Suprapubic skin (tissue), 4 donors: ENCODE data around the gene PIANP. TPM values are rescaled to one million over a fixed set of nuclear protein-coding genes. Genes with fewer than 3 reads are reported as not detected.

Source experiments
- DNase-seq, 2 donors: peaks; one replicate each; pipeline ENCODE4 v3.0.0-alpha.2; 2019; ENCODE audit warnings: low spot score in 2 of 2
- H3K27ac ChIP-seq: fragments of 200-600 bp; sonication (generic); one replicate; pipeline ENCODE4 v1.5.1; 2019
- H3K27me3 ChIP-seq: fragments of 200-600 bp; sonication (generic); one replicate; pipeline ENCODE4 v1.5.1; 2019
- H3K36me3 ChIP-seq: fragments of 200-600 bp; sonication (generic); one replicate; pipeline ENCODE4 v1.5.1; 2019
- H3K4me1 ChIP-seq: fragments of 200-600 bp; sonication (generic); one replicate; pipeline ENCODE4 v1.5.1; 2019
- H3K4me3 ChIP-seq: fragments of 200-600 bp; sonication (generic); one replicate; pipeline ENCODE4 v1.5.1; 2019; ENCODE audit warnings: mild to moderate bottlenecking
- H3K9me3 ChIP-seq: fragments of 200-600 bp; sonication (generic); one replicate; pipeline ENCODE4 v1.5.1; 2019
- EP300 ChIP-seq: sonication (generic); formaldehyde crosslinking; IDR thresholded peaks from one replicate; pipeline ENCODE4 v1.6.1; 2017; ENCODE audit warnings: antibody characterized with exemption
- POLR2A ChIP-seq, 2 donors: fragments of 450-650 bp; IDR thresholded peaks; one replicate each; pipeline ENCODE4 v1.6.1; 2017; ENCODE audit warnings: antibody characterized with exemption in 2 of 2, mild to moderate bottlenecking in 2 of 2, moderate library complexity in 2 of 2
- POLR2AphosphoS5 ChIP-seq, 3 donors: sonication (generic); formaldehyde crosslinking; IDR thresholded peaks; one replicate each; pipeline ENCODE4 v1.6.1; 2017; ENCODE audit warnings: antibody characterized with exemption in 3 of 3
- WGBS: methylation state at CpG from one replicate; pipeline ENCODE4 v1.1.5; 2018; 5-methylcytosine and 5-hydroxymethylcytosine counted together
- total RNA-seq, 4 donors: library from RNA; depleted of rRNA; stranded (reverse); fragments of >200 nt; gene quantifications; one replicate each; pipeline ENCODE4 v1.1.0, GENCODE V29; 2016
- TF ChIP-seq, protein P1 (sequence below), 2 donors: fragments of 200-600 bp in 1 of 2; fragments of 450-650 bp in 1 of 2; sonication (generic) in 1 of 2; IDR thresholded peaks; one replicate each; pipeline ENCODE4 v1.5.1; 2016 to 2019; ENCODE audit warnings: antibody characterized with exemption in 2 of 2, mild to moderate bottlenecking in 1 of 2, moderate library complexity in 1 of 2

Gene PIANP
- total RNA-seq, 4 donors from 2014 or later = not detected

- Histone ChIP-seq H3K4me1 (no peaks in the 10 kb centered on the region), H3K4me3 (no peak overlapping the region), H3K9me3 (no peaks in the 10 kb centered on the region), H3K36me3 (peaks cover 61% of the 10 kb centered on the region), H3K27ac (no peak overlapping the region), H3K27me3 (no peaks in the 10 kb centered on the region)
- DNase-seq = no peak
- WGBS = 83% methylated on average over 5 of the region's 8 CpGs
- TF ChIP-seq, protein P1, sequence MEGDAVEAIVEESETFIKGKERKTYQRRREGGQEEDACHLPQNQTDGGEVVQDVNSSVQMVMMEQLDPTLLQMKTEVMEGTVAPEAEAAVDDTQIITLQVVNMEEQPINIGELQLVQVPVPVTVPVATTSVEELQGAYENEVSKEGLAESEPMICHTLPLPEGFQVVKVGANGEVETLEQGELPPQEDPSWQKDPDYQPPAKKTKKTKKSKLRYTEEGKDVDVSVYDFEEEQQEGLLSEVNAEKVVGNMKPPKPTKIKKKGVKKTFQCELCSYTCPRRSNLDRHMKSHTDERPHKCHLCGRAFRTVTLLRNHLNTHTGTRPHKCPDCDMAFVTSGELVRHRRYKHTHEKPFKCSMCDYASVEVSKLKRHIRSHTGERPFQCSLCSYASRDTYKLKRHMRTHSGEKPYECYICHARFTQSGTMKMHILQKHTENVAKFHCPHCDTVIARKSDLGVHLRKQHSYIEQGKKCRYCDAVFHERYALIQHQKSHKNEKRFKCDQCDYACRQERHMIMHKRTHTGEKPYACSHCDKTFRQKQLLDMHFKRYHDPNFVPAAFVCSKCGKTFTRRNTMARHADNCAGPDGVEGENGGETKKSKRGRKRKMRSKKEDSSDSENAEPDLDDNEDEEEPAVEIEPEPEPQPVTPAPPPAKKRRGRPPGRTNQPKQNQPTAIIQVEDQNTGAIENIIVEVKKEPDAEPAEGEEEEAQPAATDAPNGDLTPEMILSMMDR (IDR thresholded peaks at IDR 0.05) = no peak
- TF ChIP-seq POLR2AphosphoS5 (IDR thresholded peaks at IDR 0.05) (no peak), EP300 (no peak), POLR2A (IDR thresholded peaks at IDR 0.05) (no peak)
Measured at GRCh38 chr12:6667559-6668210, 32.9 kb downstream of the PIANP start.

DNA sequence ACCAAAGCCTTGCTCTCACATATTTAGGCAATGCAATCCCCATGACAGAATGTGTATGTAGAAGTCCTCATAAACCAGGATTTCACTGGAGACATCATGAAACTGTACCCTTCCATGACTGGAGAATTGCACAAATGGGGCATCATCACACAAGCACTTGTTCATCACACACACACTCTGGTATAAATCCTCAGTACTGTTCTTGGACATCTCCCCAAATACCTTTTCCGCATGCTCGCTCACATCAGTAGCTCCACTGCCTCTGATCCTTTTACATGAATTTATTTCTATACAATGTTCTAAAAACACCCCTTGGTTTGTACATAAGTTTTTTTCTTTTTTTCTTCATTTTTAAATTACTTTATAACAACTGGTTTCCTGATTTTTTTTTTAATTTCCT is 34.4 kb downstream of the PIANP start:
- Histone ChIP-seq H3K4me3 (no peak overlapping the region), H3K27ac (no peak overlapping the region), H3K36me3 (peaks cover 46% of the 10 kb centered on the region), H3K27me3 (no peaks in the 10 kb centered on the region), H3K4me1 (peaks cover 11% of the 10 kb centered on the region), H3K9me3 (no peaks in the 10 kb centered on the region)
- no peak for TF ChIP-seq POLR2AphosphoS5 (IDR thresholded peaks at IDR 0.05)
- TF ChIP-seq POLR2A (IDR thresholded peaks at IDR 0.05) = no peak
- no peak for TF ChIP-seq EP300
- TF ChIP-seq, protein P1 (IDR thresholded peaks at IDR 0.05) = no peak
- no peak for DNase-seq
- 93% methylated on average over 2 of the region's 2 CpGs for WGBS

DNA sequence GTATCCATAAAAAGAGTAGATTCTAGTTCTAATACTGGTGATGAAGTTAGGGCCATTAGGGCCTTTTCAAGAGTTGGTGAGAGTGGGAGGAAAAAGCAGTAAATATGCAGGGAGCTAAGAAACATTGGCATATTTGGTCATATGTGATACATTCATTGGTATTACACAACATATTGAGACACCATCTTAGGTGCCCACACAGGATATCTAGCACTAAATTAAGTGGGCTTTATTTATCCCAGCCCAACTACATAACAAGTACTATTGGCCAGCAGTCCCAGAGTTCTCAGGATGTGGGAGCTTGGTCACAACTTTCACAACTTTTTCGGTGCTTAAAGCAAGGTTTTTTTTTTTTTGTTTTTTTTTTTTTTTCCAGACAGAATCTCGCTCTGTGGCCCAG is 35.7 kb downstream of the PIANP start:
- WGBS = 63% methylated on average over 2 of the region's 2 CpGs
- no peaks in the 10 kb centered on the region for H3K9me3 ChIP-seq
- H3K36me3 ChIP-seq = peaks cover 33% of the 10 kb centered on the region
- no peak for TF ChIP-seq EP300
- no peak for TF ChIP-seq POLR2AphosphoS5 (IDR thresholded peaks at IDR 0.05)
- no peak for TF ChIP-seq POLR2A (IDR thresholded peaks at IDR 0.05)
- TF ChIP-seq, protein P1 (IDR thresholded peaks at IDR 0.05) = no peak
- H3K4me1 ChIP-seq = peaks cover 15% of the 10 kb centered on the region
- no peak for DNase-seq
- no peaks in the 10 kb centered on the region for H3K27me3 ChIP-seq
- H3K27ac ChIP-seq = no peak overlapping the region
- H3K4me3 ChIP-seq = no peak overlapping the region

- Histone ChIP-seq H3K4me1 (peaks cover 15% of the 10 kb centered on the region), H3K4me3 (peak within 1 kb of the TSS; percentile 64), H3K9me3 (no peaks in the 10 kb centered on the region), H3K27me3 (no peaks in the 10 kb centered on the region), H3K36me3 (peaks cover 23% of the 10 kb centered on the region), H3K27ac (peak within 1 kb of the TSS; percentile 57)
- TF ChIP-seq EP300 (peak; percentile 40), POLR2AphosphoS5 (IDR thresholded peaks at IDR 0.05) (peak; percentile 18 to 91 (median 87)), POLR2A (IDR thresholded peaks at IDR 0.05) (no peak)
- TF ChIP-seq, protein P1 (IDR thresholded peaks at IDR 0.05) = no peak
- 2% methylated on average over 37 of the region's 37 CpGs for WGBS
- peak; percentile 98 to 99 for DNase-seq
Measured at GRCh38 chr12:6662906-6663742, 37.5 kb downstream of the PIANP start, which contains the start of gene ING4. ING4 (minus strand) TSS chr12:6663119; CDS start chr12:6663101, 18 bp downstream.

- no peaks in the 10 kb centered on the region for H3K27me3 ChIP-seq
- TF ChIP-seq, protein P1 (IDR thresholded peaks at IDR 0.05) = no peak
- no peak for TF ChIP-seq POLR2A (IDR thresholded peaks at IDR 0.05)
- no peak for TF ChIP-seq POLR2AphosphoS5 (IDR thresholded peaks at IDR 0.05)
- TF ChIP-seq EP300 = no peak
- peak overlapping the region; percentile 56 for H3K27ac ChIP-seq
- H3K4me3 ChIP-seq = peak overlapping the region; percentile 64
- under 1% methylated on average over 10 of the region's 10 CpGs for WGBS
- H3K4me1 ChIP-seq = peaks cover 15% of the 10 kb centered on the region
- DNase-seq = no peak
- no peaks in the 10 kb centered on the region for H3K9me3 ChIP-seq
- peaks cover 21% of the 10 kb centered on the region for H3K36me3 ChIP-seq
Measured at GRCh38 chr12:6662602-6662905, 38.1 kb downstream of the PIANP start.
